CD4-positive, alpha-beta T cell (primary cell): Measurements from ENCODE around the gene VTI1A. TPM values are rescaled to one million over a fixed set of nuclear protein-coding genes. Genes with fewer than 3 reads are reported as not detected.

Experiments
- ATAC-seq: fragments of 200-7000 bp; cut with Tn5 transposase; one replicate; pipeline ENCODE4 v1.10.0; 2022; ENCODE audit warnings: mild to moderate bottlenecking; ENCODE audit not compliant: poor library complexity
- CTCF ChIA-PET: fragments of 350-600 bp; sonication (Branson Sonifier 250); formaldehyde crosslinking; loops from one replicate; lab custom pipeline; 2021; ENCODE audit warnings: antibody characterized with exemption, inconsistent platforms; lab: Charles Lee
- POLR2A ChIA-PET: fragments of 350-600 bp; sonication (Branson Sonifier 250); formaldehyde crosslinking; loops from one replicate; lab custom pipeline; 2021; ENCODE audit warnings: antibody characterized with exemption, inconsistent platforms; lab: Charles Lee
- DNase-seq, 14 experiments: peaks; one replicate each; pipeline ENCODE4 v3.0.0-alpha.2; 2013 to 2020; ENCODE audit warnings: mixed read lengths in 2 of 14
- H3K27ac ChIP-seq, 2 donors: one replicate each; pipeline versions ENCODE4 v1.5.1 to v1.7.0; 2013; ENCODE audit warnings: low read length in 2 of 2, low read depth in 1 of 2, mild to moderate bottlenecking in 1 of 2
- H3K27me3 ChIP-seq, 2 experiments: 1 replicate in 1 of 2; 2 replicates in 1 of 2; pipeline versions ENCODE4 v1.6.1 to v1.7.0; 2013; ENCODE audit warnings: low read length in 2 of 2, control low read depth in 1 of 2, mild to moderate bottlenecking in 1 of 2, moderate library complexity in 1 of 2; ENCODE audit not compliant: insufficient read depth in 2 of 2, control insufficient read depth in 1 of 2
- H3K36me3 ChIP-seq: one replicate; pipeline ENCODE4 v1.6.1; 2013; ENCODE audit warnings: low read length, control low read depth; ENCODE audit not compliant: insufficient read depth
- H3K4me1 ChIP-seq: one replicate; pipeline ENCODE4 v1.6.1; 2013; ENCODE audit warnings: low read length, control low read depth; ENCODE audit not compliant: insufficient read depth
- H3K4me3 ChIP-seq: one replicate; pipeline ENCODE4 v1.5.1; 2013; ENCODE audit warnings: mild to moderate bottlenecking, low read length, moderate library complexity
- H3K9me3 ChIP-seq, 2 experiments: 1 replicate in 1 of 2; 2 replicates in 1 of 2; pipeline versions ENCODE4 v1.6.1 to v1.7.0; 2013; ENCODE audit warnings: low read length in 2 of 2, mild to moderate bottlenecking in 2 of 2, control low read depth in 1 of 2, moderate library complexity in 1 of 2; ENCODE audit not compliant: control insufficient read depth in 1 of 2, insufficient read depth in 1 of 2
- H3K27ac Mint-ChIP-seq: one replicate; pipeline ENCODE4 v1.8.0; 2020; ENCODE audit warnings: mixed read lengths
- H3K27me3 Mint-ChIP-seq: one replicate; pipeline ENCODE4 v1.8.0; 2021; ENCODE audit warnings: mixed read lengths
- H3K36me3 Mint-ChIP-seq: one replicate; pipeline ENCODE4 v1.8.0; 2021; ENCODE audit warnings: low read depth, mixed read lengths
- H3K4me1 Mint-ChIP-seq: one replicate; pipeline ENCODE4 v1.8.0; 2021; ENCODE audit warnings: low read depth, mixed read lengths
- H3K4me3 Mint-ChIP-seq: one replicate; pipeline ENCODE4 v1.8.0; 2020; ENCODE audit warnings: mild to moderate bottlenecking, mixed read lengths
- H3K9me3 Mint-ChIP-seq: one replicate; pipeline ENCODE4 v1.8.0; 2020; ENCODE audit warnings: mixed read lengths
- CTCF ChIP-seq: fragments of 200-600 bp; IDR thresholded peaks from one replicate; pipeline ENCODE4 v1.8.0; 2022; ENCODE audit warnings: antibody characterized with exemption, mild to moderate bottlenecking
- intact Hi-C, 2 experiments: fragments of 100-400 bp; cut with DNase I in 1 of 2; cut with micrococcal nuclease in 1 of 2; formaldehyde crosslinking; loops; one replicate each; pipeline versions ENCODE4 v1.15.1 to v1.9.0; 2023 to 2025; cut with DNase I, micrococcal nuclease
- total RNA-seq, 174 experiments: library from RNA in 2 of 174; stranded (reverse) in 2 of 174; gene quantifications; one replicate each; pipeline ENCODE4 v1.2.3 and lab custom pipeline; 2021 to 2026

Gene VTI1A
- total RNA-seq, 2 experiments from 2014 or later = 54.5 to 56.5 TPM

- Mint-ChIP-seq H3K27ac (no peak overlapping the region), H3K36me3 (no peaks in the 10 kb centered on the region), H3K27me3 (no peaks in the 10 kb centered on the region), H3K9me3 (no peaks in the 10 kb centered on the region), H3K4me3 (no peak overlapping the region), H3K4me1 (peaks cover 24% of the 10 kb centered on the region)
- Histone ChIP-seq H3K27me3 (no peaks in the 10 kb centered on the region), H3K36me3 (no peaks in the 10 kb centered on the region), H3K4me1 (no peaks in the 10 kb centered on the region), H3K4me3 (no peak overlapping the region), H3K27ac (no peak overlapping the region), H3K9me3 (no peaks in the 10 kb centered on the region)
- intact Hi-C loops = no loop called here
- no peak for DNase-seq
- ChIA-PET POLR2A (no interaction called here), CTCF (no interaction called here)
- no peak for ATAC-seq
- no peak for TF ChIP-seq CTCF
Observed at GRCh38 chr10:112559349-112559748, 112.3 kb downstream of the VTI1A start.

- ChIA-PET POLR2A (no interaction called here), CTCF (no interaction called here)
- no peaks in the 10 kb centered on the region for H3K9me3 ChIP-seq
- H3K36me3 Mint-ChIP-seq = no peaks in the 10 kb centered on the region
- no peak overlapping the region for H3K27ac ChIP-seq
- no peak overlapping the region for H3K4me3 ChIP-seq
- H3K27me3 Mint-ChIP-seq = no peaks in the 10 kb centered on the region
- DNase-seq = no peak
- peaks cover 24% of the 10 kb centered on the region for H3K4me1 Mint-ChIP-seq
- TF ChIP-seq CTCF = no peak
- H3K27me3 ChIP-seq = no peaks in the 10 kb centered on the region
- ATAC-seq = no peak
- H3K9me3 Mint-ChIP-seq = no peaks in the 10 kb centered on the region
- H3K27ac Mint-ChIP-seq = no peak overlapping the region
- intact Hi-C loops = no loop called here
- H3K4me3 Mint-ChIP-seq = no peak overlapping the region
- no peaks in the 10 kb centered on the region for H3K4me1 ChIP-seq
- no peaks in the 10 kb centered on the region for H3K36me3 ChIP-seq
Observed at GRCh38 chr10:112562122-112562521, 115.1 kb downstream of the VTI1A start.

- H3K4me3 ChIP-seq = no peak overlapping the region
- Mint-ChIP-seq H3K4me1 (peaks cover 15% of the 10 kb centered on the region), H3K27ac (no peak overlapping the region), H3K9me3 (no peaks in the 10 kb centered on the region), H3K36me3 (no peaks in the 10 kb centered on the region), H3K4me3 (no peak overlapping the region), H3K27me3 (no peaks in the 10 kb centered on the region)
- intact Hi-C loops = no loop called here
- H3K36me3 ChIP-seq = no peaks in the 10 kb centered on the region
- no peak overlapping the region for H3K27ac ChIP-seq
- ATAC-seq (no peak), DNase-seq (no peak)
- H3K4me1 ChIP-seq = no peaks in the 10 kb centered on the region
- CTCF ChIA-PET = no interaction called here
- no peak for TF ChIP-seq CTCF
- H3K27me3 ChIP-seq = no peaks in the 10 kb centered on the region
- no peaks in the 10 kb centered on the region for H3K9me3 ChIP-seq
- POLR2A ChIA-PET = no interaction called here
Observed at GRCh38 chr10:112562809-112563663, 116.0 kb downstream of the VTI1A start.
